ENCODE data around the gene TANGO6. TPM values are rescaled to one million over a fixed set of nuclear protein-coding genes. Genes with fewer than 3 reads are reported as not detected.
A peak's percentile ranks its signal among the peaks of the same experiment; 100 is the strongest.

The TANGO6 gene
- total RNA-seq, 1 donor: 38.0 TPM

GRCh38 chr16:69106491-69107315 is 263.4 kb downstream of the TANGO6 start:
- Histone ChIP-seq H3K4me2 (ENCODE audit: insufficient read depth, low read length) (peak overlapping the region; percentile 77), H3K36me3 (ENCODE audit: insufficient read depth, low read length) (peaks cover 16% of the 10 kb centered on the region), H3K27me3 (ENCODE audit: insufficient read depth, low read length) (no peaks in the 10 kb centered on the region), H3K4me3 (ENCODE audit: insufficient read depth, low read length) (peak overlapping the region; percentile 77), H3K27ac (ENCODE audit: low read depth, low read length) (no peak overlapping the region), H3K9me3 (ENCODE audit: low read depth, low read length) (no peaks in the 10 kb centered on the region), H3K79me2 (ENCODE audit: insufficient read depth, low read length) (no peaks in the 10 kb centered on the region), H2AFZ (ENCODE audit: low read length) (no peak overlapping the region), H3K4me1 (ENCODE audit: insufficient read depth, low read length) (peaks cover 15% of the 10 kb centered on the region), H4K20me1 (ENCODE audit: insufficient read depth, low read length) (peaks cover 25% of the 10 kb centered on the region)
- DNase-seq (ENCODE audit: insufficient read length, low spot score, missing footprints): peak; percentile 95
- no peak for TF ChIP-seq CTCF (IDR thresholded peaks at IDR 0.05; ENCODE audit: extremely low read depth, low read depth, low read length)

GRCh38 chr16:69107316-69107962 is 264.1 kb downstream of the TANGO6 start:
- Histone ChIP-seq H3K27me3 (ENCODE audit: insufficient read depth, low read length) (no peaks in the 10 kb centered on the region), H3K79me2 (ENCODE audit: insufficient read depth, low read length) (no peaks in the 10 kb centered on the region), H3K27ac (ENCODE audit: low read depth, low read length) (no peak overlapping the region), H3K9me3 (ENCODE audit: low read depth, low read length) (no peaks in the 10 kb centered on the region), H4K20me1 (ENCODE audit: insufficient read depth, low read length) (peaks cover 27% of the 10 kb centered on the region), H2AFZ (ENCODE audit: low read length) (no peak overlapping the region), H3K4me1 (ENCODE audit: insufficient read depth, low read length) (peaks cover 15% of the 10 kb centered on the region), H3K36me3 (ENCODE audit: insufficient read depth, low read length) (peaks cover 17% of the 10 kb centered on the region), H3K4me3 (ENCODE audit: insufficient read depth, low read length) (peak overlapping the region; percentile 77), H3K4me2 (ENCODE audit: insufficient read depth, low read length) (peak overlapping the region; percentile 77)
- no peak for TF ChIP-seq CTCF (IDR thresholded peaks at IDR 0.05; ENCODE audit: extremely low read depth, low read depth, low read length)
- peak; percentile 94 for DNase-seq (ENCODE audit: insufficient read length, low spot score, missing footprints)

- DNase-seq (ENCODE audit: insufficient read length, low spot score, missing footprints): no peak
- H3K9me3 ChIP-seq (ENCODE audit: low read depth, low read length): no peaks in the 10 kb centered on the region
- H2AFZ ChIP-seq (ENCODE audit: low read length): no peak overlapping the region
- H3K4me2 ChIP-seq (ENCODE audit: insufficient read depth, low read length): peak overlapping the region; percentile 77
- TF ChIP-seq CTCF (IDR thresholded peaks at IDR 0.05; ENCODE audit: extremely low read depth, low read depth, low read length): no peak
- H3K4me3 ChIP-seq (ENCODE audit: insufficient read depth, low read length): peak overlapping the region; percentile 77
- peaks cover 17% of the 10 kb centered on the region for H3K36me3 ChIP-seq (ENCODE audit: insufficient read depth, low read length)
- no peak overlapping the region for H3K27ac ChIP-seq (ENCODE audit: low read depth, low read length)
- no peaks in the 10 kb centered on the region for H3K27me3 ChIP-seq (ENCODE audit: insufficient read depth, low read length)
- H3K4me1 ChIP-seq (ENCODE audit: insufficient read depth, low read length): peaks cover 15% of the 10 kb centered on the region
- H3K79me2 ChIP-seq (ENCODE audit: insufficient read depth, low read length): no peaks in the 10 kb centered on the region
- H4K20me1 ChIP-seq (ENCODE audit: insufficient read depth, low read length): peaks cover 32% of the 10 kb centered on the region
Observed at GRCh38 chr16:69108064-69108904, 265.0 kb downstream of the TANGO6 start.

Measured in osteoblast (primary cell).